Mesodermal cell (in vitro differentiated cells): ENCODE measurements around the gene ZNF418.
"Not testable (repeated sequence)": the region's sequence is repeated elsewhere in the genome, so short reads cannot be mapped to it uniquely, and the experiment has no call there.

ENCODE experiments used
- H3K27ac ChIP-seq: 2 replicates; pipeline ENCODE4 v1.7.0; 2013; ENCODE audit warnings: mild to moderate bottlenecking, low read depth, low read length, moderate library complexity; ENCODE audit not compliant: severe bottlenecking
- H3K36me3 ChIP-seq: 2 replicates; pipeline ENCODE4 v1.7.1; 2013; ENCODE audit warnings: mild to moderate bottlenecking, low read length, moderate library complexity; ENCODE audit not compliant: control insufficient read depth, insufficient read depth
- H3K4me1 ChIP-seq: one replicate; pipeline ENCODE4 v1.7.1; 2013; ENCODE audit warnings: mild to moderate bottlenecking, low read length; ENCODE audit not compliant: insufficient read depth, control insufficient read depth, poor library complexity, severe bottlenecking
- H3K4me3 ChIP-seq: 2 replicates; pipeline ENCODE4 v1.7.0; 2013; ENCODE audit warnings: low read length, control low read depth, mild to moderate bottlenecking; ENCODE audit not compliant: insufficient read depth, poor library complexity, severe bottlenecking; ENCODE audit errors: extremely low read depth
- H3K9me3 ChIP-seq: 2 replicates; pipeline ENCODE4 v1.7.1; 2013; ENCODE audit warnings: mild to moderate bottlenecking, low read length, moderate library complexity; ENCODE audit not compliant: control insufficient read depth
- WGBS, 2 experiments: methylation state at CpG; one replicate each; pipeline ENCODE4 v1.1.5; 2013; ENCODE audit warnings: missing lambda C conversion rate in 2 of 2; ENCODE audit not compliant: insufficient coverage in 2 of 2; 5-methylcytosine and 5-hydroxymethylcytosine counted together

The ZNF418 gene

GRCh38 chr19:57946316-57946715 lies 11.1 kb upstream of the ZNF418 start:
- peaks cover 70% of the 10 kb centered on the region for H3K9me3 ChIP-seq
- peaks cover 5% of the 10 kb centered on the region for H3K4me1 ChIP-seq
- H3K36me3 ChIP-seq, result peaks cover 42% of the 10 kb centered on the region
- no peak overlapping the region for H3K27ac ChIP-seq
- peak overlapping the region; percentile 98 for H3K4me3 ChIP-seq
- WGBS, 2 experiments, result 82 to 100% methylated on average over 2 of the region's 2 CpGs

GRCh38 chr19:57941593-57941992 lies 6.4 kb upstream of the ZNF418 start:
- Histone ChIP-seq H3K4me3 (no peak overlapping the region), H3K27ac (no peak overlapping the region), H3K4me1 (peaks cover 1% of the 10 kb centered on the region), H3K9me3 (peaks cover 56% of the 10 kb centered on the region), H3K36me3 (peaks cover 69% of the 10 kb centered on the region)
- WGBS, 2 experiments, result 100% methylated on average over 2 of the region's 3 CpGs

- Histone ChIP-seq H3K4me3 (no peak overlapping the region), H3K36me3 (peaks cover 57% of the 10 kb centered on the region), H3K27ac (no peak overlapping the region), H3K9me3 (peaks cover 39% of the 10 kb centered on the region), H3K4me1 (no peaks in the 10 kb centered on the region)
- WGBS, 2 experiments, result 94 to 95% methylated on average over 9 to 11 of the region's 12 CpGs
Measured at GRCh38 chr19:57935731-57936130, 529 bp upstream of the ZNF418 start.

DNA sequence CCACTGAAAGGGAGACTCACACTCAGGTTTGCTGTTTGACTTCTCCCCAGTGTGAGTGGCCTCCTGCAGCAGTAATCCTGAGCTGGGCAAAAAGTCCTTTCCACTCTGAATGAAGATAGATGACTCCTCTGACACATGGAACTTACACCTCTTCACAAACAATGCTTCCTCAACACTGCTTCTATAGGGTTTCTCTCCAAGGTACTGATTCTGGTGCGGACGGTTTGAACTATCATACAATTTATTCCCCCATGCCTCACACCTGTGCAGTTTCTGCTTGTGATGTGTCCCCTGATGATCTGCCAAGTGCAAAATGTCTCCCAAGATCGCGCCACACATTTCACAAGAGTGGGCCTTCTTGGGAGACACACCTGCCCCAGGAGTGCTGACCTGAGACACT lies 7.6 kb downstream of the ZNF418 start:
- Histone ChIP-seq H3K4me1 (no peaks in the 10 kb centered on the region), H3K27ac (no peak overlapping the region), H3K36me3 (peaks cover 94% of the 10 kb centered on the region), H3K9me3 (peaks cover 76% of the 10 kb centered on the region), H3K4me3 (no peak overlapping the region)
- WGBS, 2 experiments, result 98 to 100% methylated on average over 4 of the region's 4 CpGs

DNA sequence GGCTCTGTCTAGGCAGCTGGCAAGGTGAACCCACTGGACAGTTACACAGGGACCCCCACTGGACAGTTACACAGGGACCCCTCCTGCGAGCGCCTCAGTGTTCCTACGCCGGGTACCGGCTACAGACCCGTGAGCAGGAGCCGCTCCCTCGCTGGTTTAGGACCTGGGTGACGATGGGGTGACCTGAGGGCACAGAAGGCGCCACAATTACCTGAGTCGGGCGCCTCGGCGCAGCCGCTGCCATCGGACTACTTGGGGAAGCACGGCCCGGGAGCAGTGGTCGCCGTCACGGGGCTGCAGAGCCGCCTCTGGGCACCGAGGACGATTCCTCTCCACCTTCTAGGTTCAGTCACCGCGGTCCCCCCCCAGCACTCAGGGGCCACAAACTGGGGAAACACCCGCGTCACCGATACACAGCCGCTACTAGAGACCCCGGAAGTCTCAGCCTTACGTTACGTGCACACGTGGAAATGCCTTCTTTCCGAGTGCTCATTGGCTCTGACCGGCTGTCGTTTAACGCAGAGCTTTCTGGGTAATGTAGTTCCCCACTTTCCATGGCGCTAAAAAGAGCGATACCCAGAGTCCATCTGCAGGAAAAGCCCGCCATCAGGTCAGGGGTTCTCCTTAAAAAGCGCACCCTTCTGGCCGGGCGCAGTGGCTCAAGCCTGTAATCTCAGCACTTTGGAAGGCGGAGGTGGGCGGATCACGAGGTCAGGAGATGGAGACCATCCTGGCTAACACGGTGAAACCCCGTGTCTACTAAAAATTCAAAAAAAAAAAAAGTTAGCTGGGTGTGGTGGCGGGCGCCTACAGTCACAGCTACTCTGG lies 18.8 kb downstream of the ZNF418 start, which contains the start of gene ZNF417:
ZNF417 (minus strand) TSS at position 425 of the 828 bp plus-strand sequence; CDS start at position 244, 181 bp downstream.
- peak within 1 kb of the TSS; percentile 57 for H3K27ac ChIP-seq
- WGBS, 2 experiments, result 0 to 3% methylated on average over 16 to 36 of the region's 51 CpGs
- H3K36me3 ChIP-seq, result peaks cover 52% of the 10 kb centered on the region

DNA sequence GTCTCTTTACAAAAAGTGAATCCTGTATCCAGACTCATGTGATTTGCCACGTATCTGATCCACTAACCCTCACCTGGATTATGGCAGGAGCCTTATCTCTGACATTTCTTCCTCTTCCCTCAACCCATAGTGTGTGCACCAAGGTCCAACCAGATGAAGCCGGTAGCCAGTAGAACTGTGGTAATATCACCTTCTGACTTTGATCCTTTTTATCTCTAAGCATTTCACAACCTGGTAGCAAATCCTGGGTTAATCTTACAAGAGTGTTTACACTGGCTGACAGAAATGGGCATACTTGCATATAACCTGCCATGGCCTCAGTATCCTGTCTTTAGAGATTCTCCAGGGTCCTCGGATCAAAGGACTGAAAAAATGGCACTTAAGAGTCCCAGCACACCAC lies 20.7 kb downstream of the ZNF418 start:
- Histone ChIP-seq H3K4me1 (peaks cover 6% of the 10 kb centered on the region), H3K9me3 (no peaks in the 10 kb centered on the region), H3K27ac (no peak overlapping the region), H3K36me3 (peaks cover 49% of the 10 kb centered on the region), H3K4me3 (no peak overlapping the region)
- WGBS, 2 experiments, result 83 to 97% methylated on average over 2 to 3 of the region's 3 CpGs

More for the DNA sequence above, 18.8 kb downstream of the ZNF418 start, which contains the start of gene ZNF417:
- not testable (repeated sequence) for H3K9me3 ChIP-seq, H3K4me1 ChIP-seq
- H3K4me3 ChIP-seq, result peak within 1 kb of the TSS; percentile 77

DNA sequence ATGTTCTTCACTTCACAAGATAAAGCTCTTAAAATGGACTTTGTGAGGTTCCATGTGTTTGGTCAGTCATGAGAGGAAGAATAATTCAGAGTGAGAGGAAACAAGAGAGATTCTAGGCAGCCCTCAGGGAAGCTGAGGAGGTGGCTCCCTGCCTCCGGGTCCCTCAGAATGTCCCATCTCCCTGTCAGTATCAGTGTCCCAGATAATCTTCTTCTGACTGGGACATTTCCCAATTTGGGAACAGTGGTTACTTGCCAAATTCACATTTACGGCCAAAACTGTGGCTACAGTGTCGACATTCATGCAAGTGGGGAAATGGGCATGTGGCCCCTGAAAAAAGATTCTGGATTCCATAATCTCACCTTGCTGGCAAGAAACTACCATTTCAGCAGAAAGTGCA lies 27.8 kb downstream of the ZNF418 start:
- H3K36me3 ChIP-seq, result peaks cover 67% of the 10 kb centered on the region

GRCh38 chr19:57905258-57905657 lies 29.9 kb downstream of the ZNF418 start:
- 88 to 93% methylated on average over 1 to 3 of the region's 6 CpGs for WGBS, 2 experiments
- Histone ChIP-seq H3K27ac (no peak overlapping the region), H3K9me3 (peaks cover 3% of the 10 kb centered on the region), H3K4me1 (no peaks in the 10 kb centered on the region), H3K4me3 (no peak overlapping the region), H3K36me3 (peaks cover 46% of the 10 kb centered on the region)

More for the DNA sequence above, 27.8 kb downstream of the ZNF418 start:
- no peaks in the 10 kb centered on the region for H3K4me1 ChIP-seq
- no peak overlapping the region for H3K4me3 ChIP-seq
- H3K27ac ChIP-seq, result no peak overlapping the region
- peaks cover 3% of the 10 kb centered on the region for H3K9me3 ChIP-seq
- 96 to 100% methylated on average over 3 of the region's 3 CpGs for WGBS, 2 experiments

DNA sequence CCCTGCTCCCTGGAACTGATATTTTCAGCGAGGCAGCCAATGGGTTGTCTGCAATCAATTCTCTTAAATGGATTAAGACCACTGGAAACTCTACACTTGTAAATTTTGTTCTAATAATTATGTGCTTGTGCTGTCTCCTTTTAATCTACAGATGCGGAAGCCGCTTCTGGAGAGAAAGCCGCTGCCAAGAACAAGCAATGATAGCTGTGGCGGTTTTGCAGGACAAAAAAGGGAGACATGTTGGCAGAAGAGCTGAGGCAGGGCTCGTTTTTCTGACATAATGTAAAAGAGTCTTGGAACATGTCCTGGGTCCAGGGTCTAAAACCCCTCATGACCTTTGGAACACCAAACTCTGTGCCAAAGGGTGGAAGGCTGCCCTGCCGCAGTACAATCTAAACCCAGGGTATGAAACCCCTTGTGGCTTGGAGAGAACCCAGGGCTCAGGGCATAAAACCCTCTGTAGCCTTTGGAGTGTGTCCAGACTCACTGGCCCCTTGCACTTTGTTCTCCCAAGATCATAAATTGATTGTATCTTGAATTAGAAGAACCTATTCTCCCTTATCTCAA lies 31.5 kb downstream of the ZNF418 start:
- no peaks in the 10 kb centered on the region for H3K4me1 ChIP-seq
- 86 to 92% methylated on average over 6 to 7 of the region's 7 CpGs for WGBS, 2 experiments
- H3K4me3 ChIP-seq, result no peak overlapping the region
- no peak overlapping the region for H3K27ac ChIP-seq
- H3K9me3 ChIP-seq, result peaks cover 3% of the 10 kb centered on the region
- peaks cover 38% of the 10 kb centered on the region for H3K36me3 ChIP-seq

DNA sequence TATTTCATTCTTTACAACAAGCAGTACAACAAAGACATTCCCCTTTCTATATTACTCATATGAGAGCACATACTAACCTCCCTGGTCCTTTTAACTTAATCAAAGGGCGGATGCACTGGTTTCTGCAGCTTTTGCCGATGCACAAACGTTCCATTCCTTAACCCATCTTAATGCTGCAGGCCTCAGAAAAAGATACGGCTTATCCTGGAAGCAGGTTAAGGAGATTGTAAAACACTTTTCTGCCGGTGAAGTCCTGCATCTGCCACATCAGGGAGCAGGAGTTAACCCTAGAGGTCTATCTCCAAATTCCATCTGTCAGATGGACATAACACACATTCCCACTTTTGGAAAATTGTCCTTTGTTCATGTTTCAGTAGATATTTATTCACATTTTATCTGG lies 34.9 kb downstream of the ZNF418 start:
- H3K4me3 ChIP-seq, result no peak overlapping the region
- H3K27ac ChIP-seq, result no peak overlapping the region
- no peaks in the 10 kb centered on the region for H3K4me1 ChIP-seq
- peaks cover 10% of the 10 kb centered on the region for H3K36me3 ChIP-seq
- peaks cover 3% of the 10 kb centered on the region for H3K9me3 ChIP-seq
- 95 to 97% methylated on average over 2 to 5 of the region's 5 CpGs for WGBS, 2 experiments

GRCh38 chr19:57890706-57891105 lies 44.5 kb downstream of the ZNF418 start:
- H3K9me3 ChIP-seq, H3K4me3 ChIP-seq, H3K4me1 ChIP-seq: not testable (repeated sequence)
- whole genome bisulfite sequencing, 2 experiments, result 75% methylated on average over 2 to 3 of the region's 3 CpGs
- Histone ChIP-seq H3K27ac (peak overlapping the region; percentile 78), H3K36me3 (peaks cover 13% of the 10 kb centered on the region)
